GM12892 (cell line): Measurements from ENCODE around the gene ANKH.

ENCODE experiments used
- POLR2A ChIP-seq: IDR thresholded peaks from 2 replicates; pipeline ENCODE4 v1.6.1; 2011; ENCODE audit warnings: low read depth, low read length, control low read depth
- POLR2AphosphoS5 ChIP-seq: IDR thresholded peaks from 2 replicates; pipeline ENCODE4 v1.6.1; 2011; ENCODE audit warnings: low read depth, low read length, control low read depth
- TAF1 ChIP-seq: IDR thresholded peaks from 2 replicates; pipeline ENCODE4 v1.6.1; 2011; ENCODE audit warnings: low read depth, mild to moderate bottlenecking, control low read depth, low read length, borderline replicate concordance

DNA sequence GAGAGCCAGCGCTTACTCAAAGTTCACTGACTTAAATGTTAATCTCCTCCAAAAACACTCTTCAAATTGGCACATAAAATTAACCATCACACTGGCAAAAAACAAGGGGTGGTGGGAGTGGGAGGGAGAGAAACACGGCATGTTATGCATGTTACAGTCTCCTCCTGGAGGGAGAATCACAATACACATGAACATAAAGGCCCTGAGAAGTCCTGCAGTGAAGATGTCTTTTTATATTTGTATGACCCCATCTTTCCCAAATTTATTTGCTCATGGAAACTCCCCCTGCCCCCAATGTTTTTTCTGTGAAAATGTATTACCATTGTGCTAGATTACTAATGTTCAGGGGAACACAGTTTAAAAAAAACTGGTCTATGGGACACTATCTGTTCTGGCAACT lies 37.8 kb upstream of the ANKH start:
- no peak for TF ChIP-seq POLR2A
- no peak for TF ChIP-seq POLR2AphosphoS5
- TF ChIP-seq TAF1: no peak
